H4 (cell line): ENCODE measurements around the gene AP3B1. TPM values are rescaled to one million over a fixed set of nuclear protein-coding genes. Genes with fewer than 3 reads are reported as not detected.

ENCODE experiments used
- DNase-seq: peaks from one replicate; pipeline ENCODE4 v3.0.0-alpha.2; 2015; ENCODE audit warnings: low spot score
- total RNA-seq: library from RNA; depleted of rRNA; stranded (reverse); fragments of >200 nt; shearing (Covaris generic); gene quantifications from 2 replicates; pipeline ENCODE4 v1.2.3, GENCODE V29; 2014; rRNA removed

Gene AP3B1
- 30.2 and 41.6 TPM in 2 replicates for total RNA-seq

- DNase-seq: peak; percentile 98
These were observed at the start of gene AP3B1 for GRCh38 chr5:78294248-78295034. TSS of gene AP3B1 (minus strand) at chr5:78294698. CDS start at chr5:78294579, 119 bp downstream.

- DNase-seq: no peak
These were observed 46.9 kb upstream of the AP3B1 start for GRCh38 chr5:78341440-78341839.

- no peak for DNase-seq
These were observed 45.3 kb upstream of the AP3B1 start for GRCh38 chr5:78339617-78340436.

- no peak for DNase-seq
These were observed 42.2 kb upstream of the AP3B1 start for GRCh38 chr5:78336698-78337097.

GRCh38 chr5:78335976-78336375, 41.5 kb upstream of the AP3B1 start:
- no peak for DNase-seq

- no peak for DNase-seq
These were observed 40.3 kb upstream of the AP3B1 start for GRCh38 chr5:78334811-78335210.

GRCh38 chr5:78331523-78332080, 37.1 kb upstream of the AP3B1 start:
- no peak for DNase-seq

- peak; percentile 10 for DNase-seq
These were observed 34.2 kb upstream of the AP3B1 start for GRCh38 chr5:78328585-78329173.

- no peak for DNase-seq
These were observed 33.4 kb upstream of the AP3B1 start for GRCh38 chr5:78327761-78328510.

- no peak for DNase-seq
These were observed 32.4 kb upstream of the AP3B1 start for GRCh38 chr5:78326930-78327329.

GRCh38 chr5:78323241-78323640, 28.7 kb upstream of the AP3B1 start:
- DNase-seq: no peak

GRCh38 chr5:78320401-78320800, 25.9 kb upstream of the AP3B1 start:
- peak; percentile 30 for DNase-seq

- DNase-seq: no peak
These were observed 23.8 kb upstream of the AP3B1 start for GRCh38 chr5:78318337-78318736.

GRCh38 chr5:78317515-78317914, 23.0 kb upstream of the AP3B1 start:
- no peak for DNase-seq

- no peak for DNase-seq
These were observed 14.2 kb upstream of the AP3B1 start for GRCh38 chr5:78308703-78309102.

GRCh38 chr5:78300464-78301045, 6.1 kb upstream of the AP3B1 start:
- no peak for DNase-seq

- DNase-seq: no peak
These were observed 800 bp upstream of the AP3B1 start for GRCh38 chr5:78295035-78295961.

- DNase-seq: no peak
These were observed 649 bp downstream of the AP3B1 start for GRCh38 chr5:78293851-78294247.

GRCh38 chr5:78291687-78292086, 2.8 kb downstream of the AP3B1 start:
- no peak for DNase-seq

- DNase-seq: no peak
These were observed 4.6 kb downstream of the AP3B1 start for GRCh38 chr5:78289911-78290310.
